Activated CD4-positive, CD25-positive, alpha-beta regulatory T cell treated with anti-CD3 and anti-CD28 coated beads, Interleukin-2, amount 50 U/mL, for 16 hours (primary cell): ENCODE results near the gene MINDY3.
"Not testable (repeated sequence)": the region's sequence is repeated elsewhere in the genome, so short reads cannot be mapped to it uniquely, and the experiment has no call there.

Experiments used
- DNase-seq: peaks from one replicate; pipeline ENCODE4 v3.0.0-alpha.2; 2020; ENCODE audit warnings: low read depth, low spot score

Gene MINDY3

GRCh38 chr10:15859906-15860691 is at the start of gene MINDY3:
MINDY3 (minus strand) TSS chr10:15860507; CDS start chr10:15860299, 208 bp downstream.
- DNase-seq: peak; percentile 69

- no peak for DNase-seq
These were observed 41.6 kb upstream of the MINDY3 start for GRCh38 chr10:15901889-15902288.

GRCh38 chr10:15898046-15898445 is 37.7 kb upstream of the MINDY3 start:
- DNase-seq: no peak

GRCh38 chr10:15897287-15897686 is 37.0 kb upstream of the MINDY3 start:
- DNase-seq: no peak

GRCh38 chr10:15896654-15897053 is 36.3 kb upstream of the MINDY3 start:
- DNase-seq: no peak

GRCh38 chr10:15884447-15884846 is 24.1 kb upstream of the MINDY3 start:
- DNase-seq: no peak

DNA sequence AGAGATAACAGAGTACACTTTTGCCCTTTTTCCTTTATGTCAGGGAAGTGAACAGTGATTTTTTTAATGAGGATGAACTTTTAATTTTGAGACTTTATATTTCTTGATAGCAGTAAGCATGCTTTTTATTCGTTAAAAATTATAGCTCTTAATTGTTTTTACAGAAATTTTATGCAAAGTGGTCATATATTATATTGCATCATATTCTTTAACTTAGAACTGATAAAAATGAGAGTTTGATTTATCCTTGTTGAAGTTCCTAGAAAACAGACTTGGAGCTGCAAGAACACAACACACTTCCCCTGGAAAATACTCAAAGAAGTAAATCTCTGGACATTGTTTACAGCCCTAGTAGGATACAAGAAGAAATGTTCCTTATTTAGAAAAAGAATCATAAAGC is 21.2 kb upstream of the MINDY3 start:
- no peak for DNase-seq

GRCh38 chr10:15879663-15880062 is 19.4 kb upstream of the MINDY3 start:
- no peak for DNase-seq

- no peak for DNase-seq
These were observed 18.8 kb upstream of the MINDY3 start for GRCh38 chr10:15879058-15879457.

DNA sequence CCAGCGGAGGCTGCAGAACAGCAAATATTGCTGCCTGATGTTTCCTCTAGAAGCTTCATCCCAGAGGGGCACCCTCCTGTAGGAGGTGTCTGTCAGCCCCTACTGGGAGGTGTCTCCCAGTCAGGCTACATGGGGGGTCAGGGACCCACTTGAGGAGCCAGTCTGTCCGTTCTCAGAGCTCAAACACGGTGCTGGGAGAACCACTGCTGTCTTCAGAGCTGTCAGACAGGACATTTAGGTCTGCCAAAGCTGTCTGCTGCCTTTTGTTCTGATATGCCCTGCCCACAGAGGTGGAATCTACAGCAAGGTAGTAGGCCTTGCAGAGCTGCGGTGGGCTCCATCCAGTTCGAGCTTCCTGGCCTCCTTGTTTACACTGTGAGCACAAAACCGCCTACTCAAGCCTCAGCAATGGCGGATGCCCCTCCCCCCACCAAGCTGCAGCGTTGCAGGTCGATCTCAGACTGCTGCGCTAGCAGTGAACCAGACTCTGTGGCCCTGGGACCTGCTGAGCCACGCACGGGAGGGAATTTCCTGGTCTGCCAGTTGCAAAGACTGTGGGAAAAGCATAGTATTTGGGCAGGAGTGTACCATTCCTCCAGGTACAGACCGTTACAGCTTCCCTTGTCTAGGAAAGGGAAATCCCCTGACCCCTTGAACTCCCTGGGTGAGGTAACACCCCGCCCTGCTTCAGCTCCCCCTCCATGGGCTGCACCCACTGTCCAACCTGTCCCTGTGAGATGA is 17.7 kb upstream of the MINDY3 start:
- no peak for DNase-seq

DNA sequence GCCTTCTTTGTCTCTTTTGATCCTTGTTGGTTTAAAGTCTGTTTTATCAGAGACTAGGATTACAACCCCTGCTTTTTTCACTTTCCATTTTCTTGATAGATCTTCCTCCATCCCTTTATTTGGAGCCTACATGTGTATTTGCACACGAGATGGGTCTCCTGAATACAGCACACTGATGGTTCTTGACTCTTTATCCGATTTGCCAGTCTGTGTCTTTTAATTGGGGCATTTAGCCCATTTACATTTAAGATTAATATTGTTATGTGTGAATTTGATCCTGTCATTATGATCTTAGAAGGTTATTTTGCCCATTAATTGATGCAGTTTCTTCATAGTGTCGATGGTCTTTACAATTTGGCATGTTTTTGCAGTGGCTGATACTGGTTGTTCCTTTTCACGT is 16.0 kb upstream of the MINDY3 start:
- not testable (repeated sequence) for DNase-seq

- not testable (repeated sequence) for DNase-seq
These were observed 12.3 kb upstream of the MINDY3 start for GRCh38 chr10:15872645-15873044.

- no peak for DNase-seq
These were observed 11.5 kb upstream of the MINDY3 start for GRCh38 chr10:15871823-15872222.

GRCh38 chr10:15869935-15870334 is 9.6 kb upstream of the MINDY3 start:
- DNase-seq: no peak

DNA sequence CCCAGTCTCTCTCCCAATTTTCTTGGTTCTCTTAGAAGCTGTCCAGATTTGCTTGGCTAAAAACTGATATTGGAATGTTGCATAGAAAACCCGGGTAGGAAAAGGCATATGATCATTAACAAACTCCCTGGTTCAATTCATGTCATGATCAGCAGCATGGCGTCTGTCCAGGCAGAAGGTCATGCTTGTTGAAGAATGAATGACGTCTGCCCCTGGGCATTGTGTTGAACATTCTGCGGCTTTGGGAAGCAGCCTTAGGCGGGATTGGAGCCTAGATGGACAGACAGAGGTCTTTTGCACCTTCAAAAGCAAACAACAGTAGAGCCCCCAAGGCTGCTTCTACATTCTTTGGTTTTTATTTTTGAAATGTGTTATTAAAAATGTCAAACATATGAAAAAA is 7.7 kb upstream of the MINDY3 start:
- DNase-seq: no peak

- DNase-seq: no peak
These were observed 5.0 kb upstream of the MINDY3 start for GRCh38 chr10:15865304-15865703.

DNA sequence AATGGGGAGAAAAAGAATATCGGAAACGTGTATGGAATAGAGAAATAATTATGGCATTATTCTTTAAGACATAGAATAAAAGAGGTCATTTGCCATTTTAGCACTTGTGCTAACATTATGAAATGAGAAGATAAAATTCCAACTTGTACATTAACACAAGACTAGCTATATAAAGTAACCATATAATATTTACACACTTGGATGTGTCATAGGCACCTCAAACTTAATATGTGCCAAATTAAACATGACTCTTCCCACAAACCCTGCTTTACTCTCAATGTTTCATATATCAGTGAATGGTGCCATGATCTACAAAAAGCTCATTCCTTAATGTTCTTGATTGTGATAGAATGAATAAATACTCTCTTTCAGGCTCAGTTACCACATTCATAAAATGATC is 4.1 kb upstream of the MINDY3 start:
- no peak for DNase-seq

DNA sequence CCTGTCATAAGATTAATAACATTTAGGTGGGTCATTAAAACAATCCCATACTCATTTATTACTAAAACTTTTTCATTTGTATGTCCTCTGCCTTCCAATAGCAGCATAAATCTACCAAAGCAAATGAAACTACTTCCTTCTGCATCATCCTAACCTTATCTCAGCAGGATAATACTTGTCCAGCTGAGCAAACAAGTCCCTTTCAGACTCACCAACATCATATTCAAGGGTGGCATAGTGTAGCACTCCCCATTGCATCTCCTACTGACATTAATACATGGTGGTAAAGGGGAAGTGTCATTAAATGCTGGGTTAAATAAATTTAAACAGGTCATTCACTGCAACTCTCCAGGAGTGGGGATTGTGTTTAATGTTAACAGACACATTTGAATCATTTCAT is 3.4 kb upstream of the MINDY3 start:
- DNase-seq: no peak

DNA sequence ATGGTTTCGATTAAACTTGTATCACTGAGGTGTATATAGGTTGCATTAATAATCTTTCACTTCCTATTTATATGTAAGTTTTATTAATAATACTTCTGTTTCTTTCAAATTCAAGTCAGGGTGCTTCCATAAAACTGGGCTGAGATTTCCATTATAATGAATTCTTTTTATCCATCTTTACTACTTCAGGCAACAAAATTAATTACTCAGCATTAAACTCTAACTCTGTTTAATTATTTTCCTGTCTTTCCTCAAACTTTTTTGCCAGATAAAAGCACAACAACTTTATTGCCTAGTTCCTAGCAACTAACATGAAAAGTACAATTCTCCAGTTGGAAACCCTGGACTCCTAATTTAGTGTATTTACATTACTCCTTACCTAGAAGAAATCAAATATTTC is 3.0 kb upstream of the MINDY3 start:
- DNase-seq: no peak

GRCh38 chr10:15860692-15861201 is 440 bp upstream of the MINDY3 start:
- no peak for DNase-seq

GRCh38 chr10:15859509-15859905 is 800 bp downstream of the MINDY3 start:
- DNase-seq: no peak

DNA sequence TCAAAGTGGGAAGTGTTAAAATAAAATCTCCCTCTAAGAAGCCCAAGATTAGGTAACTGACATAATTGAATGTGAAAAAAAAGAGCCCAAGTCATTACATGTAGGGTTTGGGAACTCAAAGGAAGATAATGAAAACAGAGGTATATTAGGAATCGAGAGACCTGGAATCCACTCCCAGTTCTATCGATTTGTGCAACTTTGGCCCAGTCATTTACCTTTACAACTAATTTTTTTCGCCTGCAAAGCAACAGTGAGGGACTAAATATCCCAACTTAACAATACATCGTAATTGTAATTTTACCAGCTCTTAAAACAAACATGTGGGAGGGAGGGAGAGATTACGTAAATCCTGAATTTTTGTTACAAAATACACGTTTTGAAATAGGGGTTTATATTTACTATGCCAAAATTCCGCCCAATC is 1.4 kb downstream of the MINDY3 start:
- no peak for DNase-seq

GRCh38 chr10:15857107-15857575 is 3.2 kb downstream of the MINDY3 start:
- DNase-seq: no peak
